HepG2 (cell line): ENCODE measurements around the gene RAB20. TPM values are rescaled to one million over a fixed set of nuclear protein-coding genes. Genes with fewer than 3 reads are reported as not detected.
A peak's percentile ranks its signal among the peaks of the same experiment; 100 is the strongest.

ENCODE experiments used
- ADNP ChIP-seq: sonication (generic); formaldehyde crosslinking; IDR thresholded peaks from 2 replicates; pipeline ENCODE4 v1.4.0; 2020; ENCODE audit warnings: missing genetic modification reagents
- AKAP8 ChIP-seq: sonication (generic); formaldehyde crosslinking; IDR thresholded peaks from 2 replicates; pipeline ENCODE4 v1.5.1; 2020; ENCODE audit warnings: mild to moderate bottlenecking, missing genetic modification reagents
- ATF1 ChIP-seq: IDR thresholded peaks from 2 replicates; pipeline ENCODE4 v1.6.1; 2016; ENCODE audit warnings: mild to moderate bottlenecking, control low read depth
- KLF9 ChIP-seq: IDR thresholded peaks from 2 replicates; pipeline ENCODE4 v1.6.1; 2016; ENCODE audit warnings: low read depth
- NCOA2 ChIP-seq: sonication (generic); formaldehyde crosslinking; IDR thresholded peaks from 2 replicates; pipeline ENCODE4 v1.8.0; 2022; ENCODE audit warnings: inconsistent platforms
- SAFB2 ChIP-seq: sonication (generic); formaldehyde crosslinking; IDR thresholded peaks from 2 replicates; pipeline ENCODE4 v1.5.1; 2020; ENCODE audit warnings: missing genetic modification reagents, low read depth, mild to moderate bottlenecking, borderline replicate concordance
- TAF1 ChIP-seq: sonication (generic); formaldehyde crosslinking; IDR thresholded peaks from 2 replicates; pipeline ENCODE4 v1.4.0; 2020; ENCODE audit warnings: missing genetic modification reagents
- TBX3 ChIP-seq: fragments of 450-650 bp; IDR thresholded peaks from 2 replicates; pipeline ENCODE4 v1.6.1; 2017; ENCODE audit warnings: antibody characterized with exemption, mild to moderate bottlenecking, inconsistent platforms, borderline replicate concordance
- YEATS4 ChIP-seq: sonication (generic); formaldehyde crosslinking; IDR thresholded peaks from 2 replicates; pipeline ENCODE4 v1.4.0; 2020; ENCODE audit warnings: missing genetic modification reagents, borderline replicate concordance
- ZBTB42 ChIP-seq: sonication (generic); formaldehyde crosslinking; IDR thresholded peaks from 2 replicates; pipeline ENCODE4 v1.5.0; 2020; ENCODE audit warnings: mild to moderate bottlenecking, missing genetic modification reagents
- ZMYM4 ChIP-seq: sonication (generic); formaldehyde crosslinking; IDR thresholded peaks from 2 replicates; pipeline ENCODE4 v1.8.1; 2023; ENCODE audit warnings: mild to moderate bottlenecking, missing genetic modification reagents
- ZNF160 ChIP-seq: sonication (generic); formaldehyde crosslinking; IDR thresholded peaks from 2 replicates; pipeline ENCODE4 v1.8.0; 2022; ENCODE audit warnings: mild to moderate bottlenecking, inconsistent platforms, missing genetic modification reagents
- ZNF205 ChIP-seq: IDR thresholded peaks from 2 replicates; pipeline ENCODE4 v1.6.1; 2018; ENCODE audit warnings: missing biosample characterization, missing genetic modification reagents
- ZNF333 ChIP-seq: sonication (generic); formaldehyde crosslinking; IDR thresholded peaks from 2 replicates; pipeline ENCODE4 v1.4.0; 2020; ENCODE audit warnings: mild to moderate bottlenecking, missing genetic modification reagents, borderline replicate concordance
- ZNF335 ChIP-seq: sonication (generic); formaldehyde crosslinking; IDR thresholded peaks from 2 replicates; pipeline ENCODE4 v1.4.0; 2020; ENCODE audit warnings: missing genetic modification reagents
- ZNF431 ChIP-seq: sonication (generic); formaldehyde crosslinking; IDR thresholded peaks from 2 replicates; pipeline ENCODE4 v1.9.0; 2022; ENCODE audit warnings: missing genetic modification reagents, low read depth, mild to moderate bottlenecking, borderline replicate concordance
- ZNF549 ChIP-seq: sonication (generic); formaldehyde crosslinking; IDR thresholded peaks from 2 replicates; pipeline ENCODE4 v1.5.0; 2020; ENCODE audit warnings: missing genetic modification reagents
- ZNF556 ChIP-seq: sonication (generic); formaldehyde crosslinking; IDR thresholded peaks from 2 replicates; pipeline ENCODE4 v1.4.0; 2020; ENCODE audit warnings: mild to moderate bottlenecking, missing genetic modification reagents, borderline replicate concordance
- ZNF615 ChIP-seq: sonication (generic); formaldehyde crosslinking; IDR thresholded peaks from 2 replicates; pipeline ENCODE4 v1.5.0; 2020; ENCODE audit warnings: mild to moderate bottlenecking, missing genetic modification reagents, borderline replicate concordance
- ZNF644 ChIP-seq: IDR thresholded peaks from 2 replicates; pipeline ENCODE4 v1.6.1; 2016; ENCODE audit warnings: low read depth
- ZNF773 ChIP-seq: sonication (generic); formaldehyde crosslinking; IDR thresholded peaks from 2 replicates; pipeline ENCODE4 v1.4.0; 2020; ENCODE audit warnings: missing genetic modification reagents, borderline replicate concordance
- polyA plus RNA-seq, 8 experiments: library from polyadenylated mRNA; depleted of rRNA in 3 of 8; stranded (reverse) in 7 of 8; unstranded in 1 of 8; fragments of >200 nt; fragmentation: Illumina TruSeq in 4 of 8; extraction: Trizol in 4 of 8; gene quantifications; 2 replicates each; pipeline versions ENCODE4 v1.2.1 to v1.2.3, GENCODE V29; 2011 to 2016; ENCODE audit warnings: low read depth in 4 of 8, missing spikeins in 1 of 8, mixed read lengths in 1 of 8; ENCODE audit not compliant: insufficient read depth in 1 of 8
- total RNA-seq, 5 experiments: library from RNA; depleted of rRNA; stranded (reverse); fragments of >200 nt; fragmentation: Illumina TruSeq; extraction: Trizol; gene quantifications; 2 replicates each; pipeline ENCODE4 v1.2.3, GENCODE V29; 2016; ENCODE audit warnings: low read depth in 1 of 5
- TF ChIP-seq, protein P1 (sequence below): sonication (generic); formaldehyde crosslinking; IDR thresholded peaks from 2 replicates; pipeline ENCODE4 v1.4.0; 2020; ENCODE audit warnings: mild to moderate bottlenecking, missing genetic modification reagents
- TF ChIP-seq, protein P2 (sequence below): sonication (generic); formaldehyde crosslinking; IDR thresholded peaks from 2 replicates; pipeline ENCODE4 v1.4.0; 2020; ENCODE audit warnings: missing genetic modification reagents
- TF ChIP-seq, protein P3 (sequence below): sonication (generic); formaldehyde crosslinking; IDR thresholded peaks from 2 replicates; pipeline ENCODE4 v1.5.0; 2020; ENCODE audit warnings: mild to moderate bottlenecking, low read depth, missing genetic modification reagents, borderline replicate concordance
- TF ChIP-seq, protein P4 (sequence below): IDR thresholded peaks from 2 replicates; pipeline ENCODE4 v1.6.1; 2016; ENCODE audit warnings: missing compliant biosample characterization, missing genetic modification reagents, borderline replicate concordance

RAB20 gene
- total and polyA plus RNA-seq, 2 of the 13 experiments (the other 11 are each of a cell fraction or from before 2014, with no cell fraction given), result 15.6 to 30.5 TPM

DNA sequence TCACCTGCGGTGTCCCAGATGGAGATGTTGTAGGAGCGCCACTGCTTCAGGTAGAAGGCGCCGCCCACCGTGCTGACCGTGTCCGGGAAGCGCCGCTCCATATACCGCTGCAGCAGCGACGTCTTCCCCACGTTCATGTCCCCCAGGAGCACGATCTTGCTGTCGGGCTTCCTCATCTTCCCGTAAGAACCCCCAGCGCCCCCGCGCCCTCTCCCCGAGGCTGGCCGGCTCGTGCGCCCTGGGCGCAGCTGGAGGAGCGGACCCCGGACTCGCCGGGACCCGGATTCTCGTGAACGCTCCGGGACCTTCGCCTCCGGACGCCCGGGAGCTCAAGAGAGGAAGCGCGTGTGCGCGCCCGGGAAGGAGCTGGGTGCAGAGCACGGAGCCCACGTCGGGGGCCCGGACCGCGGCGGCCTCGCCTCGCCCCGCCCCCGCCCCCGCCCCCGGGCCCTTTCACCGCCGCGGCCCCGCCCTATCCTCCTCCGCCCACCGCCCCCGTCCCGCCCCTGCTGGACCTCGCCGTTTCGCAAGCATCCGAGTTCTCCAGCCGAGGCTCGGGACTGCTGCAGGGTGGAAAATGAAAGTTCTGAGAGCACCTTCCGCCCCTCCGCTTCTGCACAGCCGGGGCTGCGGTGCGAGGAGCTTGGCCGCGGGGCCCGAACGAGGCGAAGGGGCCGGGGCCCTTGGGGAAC lies at the start of gene RAB20 (continued):
- TF ChIP-seq ZNF333 (CRISPR knock-in tag) (no peak), ZNF431 (0 out of 2 replicates have a peak, but pooled peaks have one; percentile 41), KLF9 (no peak), ZNF205 (CRISPR knock-in tag) (0 out of 2 replicates have a peak, but pooled peaks have one; percentile 41), ZNF160 (CRISPR knock-in tag) (no peak), YEATS4 (CRISPR knock-in tag) (peak; percentile 82; the same call in 1 of the 2 replicates), TAF1 (CRISPR knock-in tag) (peak; percentile 76), ZNF644 (no peak), NCOA2 (CRISPR knock-in tag) (peak; percentile 28; the same call in 1 of the 2 replicates), ZNF773 (no peak), ZNF556 (no peak), ZNF549 (no peak), ZMYM4 (CRISPR knock-in tag) (peak; percentile 11), ZNF615 (CRISPR knock-in tag) (no peak; the same call in 1 of the 2 replicates), TBX3 (no peak), ATF1 (CRISPR knock-in tag) (no peak), ZBTB42 (CRISPR knock-in tag) (no peak), AKAP8 (CRISPR knock-in tag) (no peak), ZNF335 (CRISPR knock-in tag) (no peak), ADNP (CRISPR knock-in tag) (no peak), SAFB2 (CRISPR knock-in tag) (no peak)
- TF ChIP-seq, protein P1, sequence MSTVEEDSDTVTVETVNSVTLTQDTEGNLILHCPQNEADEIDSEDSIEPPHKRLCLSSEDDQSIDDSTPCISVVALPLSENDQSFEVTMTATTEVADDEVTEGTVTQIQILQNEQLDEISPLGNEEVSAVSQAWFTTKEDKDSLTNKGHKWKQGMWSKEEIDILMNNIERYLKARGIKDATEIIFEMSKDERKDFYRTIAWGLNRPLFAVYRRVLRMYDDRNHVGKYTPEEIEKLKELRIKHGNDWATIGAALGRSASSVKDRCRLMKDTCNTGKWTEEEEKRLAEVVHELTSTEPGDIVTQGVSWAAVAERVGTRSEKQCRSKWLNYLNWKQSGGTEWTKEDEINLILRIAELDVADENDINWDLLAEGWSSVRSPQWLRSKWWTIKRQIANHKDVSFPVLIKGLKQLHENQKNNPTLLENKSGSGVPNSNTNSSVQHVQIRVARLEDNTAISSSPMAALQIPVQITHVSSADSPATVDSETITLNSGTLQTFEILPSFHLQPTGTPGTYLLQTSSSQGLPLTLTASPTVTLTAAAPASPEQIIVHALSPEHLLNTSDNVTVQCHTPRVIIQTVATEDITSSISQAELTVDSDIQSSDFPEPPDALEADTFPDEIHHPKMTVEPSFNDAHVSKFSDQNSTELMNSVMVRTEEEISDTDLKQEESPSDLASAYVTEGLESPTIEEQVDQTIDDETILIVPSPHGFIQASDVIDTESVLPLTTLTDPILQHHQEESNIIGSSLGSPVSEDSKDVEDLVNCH (CRISPR knock-in tag), result no peak
- TF ChIP-seq, protein P2, sequence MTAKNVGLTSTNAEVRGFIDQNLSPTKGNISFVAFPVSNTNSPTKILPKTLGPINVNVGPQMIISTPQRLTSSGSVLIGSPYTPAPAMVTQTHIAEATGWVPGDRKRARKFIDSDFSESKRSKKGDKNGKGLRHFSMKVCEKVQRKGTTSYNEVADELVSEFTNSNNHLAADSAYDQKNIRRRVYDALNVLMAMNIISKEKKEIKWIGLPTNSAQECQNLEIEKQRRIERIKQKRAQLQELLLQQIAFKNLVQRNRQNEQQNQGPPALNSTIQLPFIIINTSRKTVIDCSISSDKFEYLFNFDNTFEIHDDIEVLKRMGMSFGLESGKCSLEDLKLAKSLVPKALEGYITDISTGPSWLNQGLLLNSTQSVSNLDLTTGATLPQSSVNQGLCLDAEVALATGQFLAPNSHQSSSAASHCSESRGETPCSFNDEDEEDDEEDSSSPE, result peak; percentile 39
- TF ChIP-seq, protein P3, sequence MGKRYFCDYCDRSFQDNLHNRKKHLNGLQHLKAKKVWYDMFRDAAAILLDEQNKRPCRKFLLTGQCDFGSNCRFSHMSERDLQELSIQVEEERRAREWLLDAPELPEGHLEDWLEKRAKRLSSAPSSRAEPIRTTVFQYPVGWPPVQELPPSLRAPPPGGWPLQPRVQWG (CRISPR knock-in tag), result no peak
- TF ChIP-seq, protein P4, sequence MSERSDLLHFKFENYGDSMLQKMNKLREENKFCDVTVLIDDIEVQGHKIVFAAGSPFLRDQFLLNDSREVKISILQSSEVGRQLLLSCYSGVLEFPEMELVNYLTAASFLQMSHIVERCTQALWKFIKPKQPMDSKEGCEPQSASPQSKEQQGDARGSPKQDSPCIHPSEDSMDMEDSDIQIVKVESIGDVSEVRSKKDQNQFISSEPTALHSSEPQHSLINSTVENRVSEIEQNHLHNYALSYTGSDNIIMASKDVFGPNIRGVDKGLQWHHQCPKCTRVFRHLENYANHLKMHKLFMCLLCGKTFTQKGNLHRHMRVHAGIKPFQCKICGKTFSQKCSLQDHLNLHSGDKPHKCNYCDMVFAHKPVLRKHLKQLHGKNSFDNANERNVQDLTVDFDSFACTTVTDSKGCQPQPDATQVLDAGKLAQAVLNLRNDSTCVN (CRISPR knock-in tag), result no peak
